ENCODE data around the gene ASXL2. TPM values are rescaled to one million over a fixed set of nuclear protein-coding genes. Genes with fewer than 3 reads are reported as not detected.

The ASXL2 gene
- total RNA-seq, 1 experiment from 2014 or later = 37.8 TPM

DNA sequence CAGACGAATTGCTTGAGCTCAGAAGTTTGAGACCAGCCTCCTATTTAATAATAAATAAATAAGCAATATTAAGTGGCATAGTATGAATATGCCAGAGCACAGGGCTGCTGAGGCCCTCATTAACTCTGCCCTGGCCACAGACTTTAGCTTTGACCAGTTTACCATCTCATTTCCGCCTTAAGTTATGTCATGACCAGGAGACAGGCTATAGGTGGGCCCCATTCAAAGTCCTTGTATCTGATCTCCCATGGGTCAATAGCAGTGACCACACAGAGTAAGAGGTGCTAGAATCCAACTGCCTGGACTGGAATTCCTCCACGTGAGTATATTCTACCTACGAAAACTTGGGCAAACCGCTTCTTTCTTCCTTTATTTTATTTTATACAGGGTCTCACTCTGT is 13.4 kb upstream of the ASXL2 start (continued):
- TF ChIP-seq CTCF (IDR thresholded peaks at IDR 0.05) (no peak), CREM (CRISPR knock-in tag; IDR thresholded peaks at IDR 0.05) (no peak), GABPB1 (CRISPR knock-in tag; IDR thresholded peaks at IDR 0.05) (no peak), ZNF263 (CRISPR knock-in tag; IDR thresholded peaks at IDR 0.05; ENCODE audit: low read depth) (no peak), ZNF138 (CRISPR knock-in tag; conservative IDR thresholded peaks at IDR 0.05) (no peak), OVOL2 (CRISPR knock-in tag; IDR thresholded peaks at IDR 0.05; ENCODE audit: borderline replicate concordance) (no peak), MXD4 (CRISPR knock-in tag; IDR thresholded peaks at IDR 0.05; ENCODE audit: borderline replicate concordance) (no peak)
- TF ChIP-seq, protein P1, sequence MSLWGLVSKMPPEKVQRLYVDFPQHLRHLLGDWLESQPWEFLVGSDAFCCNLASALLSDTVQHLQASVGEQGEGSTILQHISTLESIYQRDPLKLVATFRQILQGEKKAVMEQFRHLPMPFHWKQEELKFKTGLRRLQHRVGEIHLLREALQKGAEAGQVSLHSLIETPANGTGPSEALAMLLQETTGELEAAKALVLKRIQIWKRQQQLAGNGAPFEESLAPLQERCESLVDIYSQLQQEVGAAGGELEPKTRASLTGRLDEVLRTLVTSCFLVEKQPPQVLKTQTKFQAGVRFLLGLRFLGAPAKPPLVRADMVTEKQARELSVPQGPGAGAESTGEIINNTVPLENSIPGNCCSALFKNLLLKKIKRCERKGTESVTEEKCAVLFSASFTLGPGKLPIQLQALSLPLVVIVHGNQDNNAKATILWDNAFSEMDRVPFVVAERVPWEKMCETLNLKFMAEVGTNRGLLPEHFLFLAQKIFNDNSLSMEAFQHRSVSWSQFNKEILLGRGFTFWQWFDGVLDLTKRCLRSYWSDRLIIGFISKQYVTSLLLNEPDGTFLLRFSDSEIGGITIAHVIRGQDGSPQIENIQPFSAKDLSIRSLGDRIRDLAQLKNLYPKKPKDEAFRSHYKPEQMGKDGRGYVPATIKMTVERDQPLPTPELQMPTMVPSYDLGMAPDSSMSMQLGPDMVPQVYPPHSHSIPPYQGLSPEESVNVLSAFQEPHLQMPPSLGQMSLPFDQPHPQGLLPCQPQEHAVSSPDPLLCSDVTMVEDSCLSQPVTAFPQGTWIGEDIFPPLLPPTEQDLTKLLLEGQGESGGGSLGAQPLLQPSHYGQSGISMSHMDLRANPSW (CRISPR knock-in tag; conservative IDR thresholded peaks at IDR 0.05; ENCODE audit: low read depth) = no peak
- TF ChIP-seq, protein P2, sequence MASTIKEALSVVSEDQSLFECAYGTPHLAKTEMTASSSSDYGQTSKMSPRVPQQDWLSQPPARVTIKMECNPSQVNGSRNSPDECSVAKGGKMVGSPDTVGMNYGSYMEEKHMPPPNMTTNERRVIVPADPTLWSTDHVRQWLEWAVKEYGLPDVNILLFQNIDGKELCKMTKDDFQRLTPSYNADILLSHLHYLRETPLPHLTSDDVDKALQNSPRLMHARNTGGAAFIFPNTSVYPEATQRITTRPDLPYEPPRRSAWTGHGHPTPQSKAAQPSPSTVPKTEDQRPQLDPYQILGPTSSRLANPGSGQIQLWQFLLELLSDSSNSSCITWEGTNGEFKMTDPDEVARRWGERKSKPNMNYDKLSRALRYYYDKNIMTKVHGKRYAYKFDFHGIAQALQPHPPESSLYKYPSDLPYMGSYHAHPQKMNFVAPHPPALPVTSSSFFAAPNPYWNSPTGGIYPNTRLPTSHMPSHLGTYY (CRISPR knock-in tag; IDR thresholded peaks at IDR 0.05) = no peak
- TF ChIP-seq, protein P3, sequence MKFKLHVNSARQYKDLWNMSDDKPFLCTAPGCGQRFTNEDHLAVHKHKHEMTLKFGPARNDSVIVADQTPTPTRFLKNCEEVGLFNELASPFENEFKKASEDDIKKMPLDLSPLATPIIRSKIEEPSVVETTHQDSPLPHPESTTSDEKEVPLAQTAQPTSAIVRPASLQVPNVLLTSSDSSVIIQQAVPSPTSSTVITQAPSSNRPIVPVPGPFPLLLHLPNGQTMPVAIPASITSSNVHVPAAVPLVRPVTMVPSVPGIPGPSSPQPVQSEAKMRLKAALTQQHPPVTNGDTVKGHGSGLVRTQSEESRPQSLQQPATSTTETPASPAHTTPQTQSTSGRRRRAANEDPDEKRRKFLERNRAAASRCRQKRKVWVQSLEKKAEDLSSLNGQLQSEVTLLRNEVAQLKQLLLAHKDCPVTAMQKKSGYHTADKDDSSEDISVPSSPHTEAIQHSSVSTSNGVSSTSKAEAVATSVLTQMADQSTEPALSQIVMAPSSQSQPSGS (CRISPR knock-in tag; IDR thresholded peaks at IDR 0.05; ENCODE audit: borderline replicate concordance, low read depth) = no peak

- ChIA-PET POLR2A (no interaction called here), CTCF (no interaction called here)
- Mint-ChIP-seq H3K27me3 (ENCODE audit: low read depth) (peaks cover 7% of the 10 kb centered on the region; the same call in 1 of the 2 replicates), H3K27ac (no peak overlapping the region), H3K9me3 (no peaks in the 10 kb centered on the region), H3K4me1 (no peaks in the 10 kb centered on the region), H3K4me3 (no peak overlapping the region), H3K36me3 (no peaks in the 10 kb centered on the region)
- DNase-seq (ENCODE audit: low spot score) = no peak
- ATAC-seq = no peak
- no peak for TF ChIP-seq ZNF423 (CRISPR knock-in tag; IDR thresholded peaks at IDR 0.05)
- no peak for TF ChIP-seq ZSCAN18 (CRISPR knock-in tag; IDR thresholded peaks at IDR 0.05)
- no peak for TF ChIP-seq ZNF317 (CRISPR knock-in tag; IDR thresholded peaks at IDR 0.05; ENCODE audit: borderline replicate concordance, low read depth)
- TF ChIP-seq, protein P4, sequence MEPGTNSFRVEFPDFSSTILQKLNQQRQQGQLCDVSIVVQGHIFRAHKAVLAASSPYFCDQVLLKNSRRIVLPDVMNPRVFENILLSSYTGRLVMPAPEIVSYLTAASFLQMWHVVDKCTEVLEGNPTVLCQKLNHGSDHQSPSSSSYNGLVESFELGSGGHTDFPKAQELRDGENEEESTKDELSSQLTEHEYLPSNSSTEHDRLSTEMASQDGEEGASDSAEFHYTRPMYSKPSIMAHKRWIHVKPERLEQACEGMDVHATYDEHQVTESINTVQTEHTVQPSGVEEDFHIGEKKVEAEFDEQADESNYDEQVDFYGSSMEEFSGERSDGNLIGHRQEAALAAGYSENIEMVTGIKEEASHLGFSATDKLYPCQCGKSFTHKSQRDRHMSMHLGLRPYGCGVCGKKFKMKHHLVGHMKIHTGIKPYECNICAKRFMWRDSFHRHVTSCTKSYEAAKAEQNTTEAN (CRISPR knock-in tag; IDR thresholded peaks at IDR 0.05) = no peak
- no peak for TF ChIP-seq TEAD4 (CRISPR knock-in tag; IDR thresholded peaks at IDR 0.05)
- TF ChIP-seq NFATC4 (CRISPR knock-in tag; IDR thresholded peaks at IDR 0.05) = no peak
- TF ChIP-seq E2F4 (CRISPR knock-in tag; IDR thresholded peaks at IDR 0.05; ENCODE audit: borderline replicate concordance, low read depth) = no peak
- TF ChIP-seq ZNF232 (CRISPR knock-in tag; IDR thresholded peaks at IDR 0.05) = no peak
- TF ChIP-seq ATF1 (CRISPR knock-in tag; IDR thresholded peaks at IDR 0.05) = no peak
- no peak for TF ChIP-seq RORB (CRISPR knock-in tag; IDR thresholded peaks at IDR 0.05)
- TF ChIP-seq NR1H2 (CRISPR knock-in tag; IDR thresholded peaks at IDR 0.05) = no peak
- no peak for TF ChIP-seq MXD4 (CRISPR knock-in tag; IDR thresholded peaks at IDR 0.05; ENCODE audit: borderline replicate concordance)
- TF ChIP-seq E2F1 (CRISPR knock-in tag; IDR thresholded peaks at IDR 0.05) = no peak
- no peak for TF ChIP-seq ELF4 (CRISPR knock-in tag; IDR thresholded peaks at IDR 0.05; ENCODE audit: low read depth)
- no peak for TF ChIP-seq JAZF1 (CRISPR knock-in tag; IDR thresholded peaks at IDR 0.05)
- no peak for TF ChIP-seq FOXK1 (CRISPR knock-in tag; IDR thresholded peaks at IDR 0.05)
Measured at GRCh38 chr2:25887624-25888242, 9.4 kb upstream of the ASXL2 start.

Data from WTC11 (cell line).